HG02759 (cell line): ENCODE data around the gene SLC6A8.
A peak's percentile ranks its signal among the peaks of the same experiment; 100 is the strongest.

Source experiments
- ATAC-seq: cut with Tn5 transposase; IDR thresholded peaks from one replicate; pipeline ENCODE4 v1.9.1; 2021; ENCODE audit warnings: mild to moderate bottlenecking, moderate library complexity; ENCODE audit not compliant: unreplicated experiment

The SLC6A8 gene

DNA sequence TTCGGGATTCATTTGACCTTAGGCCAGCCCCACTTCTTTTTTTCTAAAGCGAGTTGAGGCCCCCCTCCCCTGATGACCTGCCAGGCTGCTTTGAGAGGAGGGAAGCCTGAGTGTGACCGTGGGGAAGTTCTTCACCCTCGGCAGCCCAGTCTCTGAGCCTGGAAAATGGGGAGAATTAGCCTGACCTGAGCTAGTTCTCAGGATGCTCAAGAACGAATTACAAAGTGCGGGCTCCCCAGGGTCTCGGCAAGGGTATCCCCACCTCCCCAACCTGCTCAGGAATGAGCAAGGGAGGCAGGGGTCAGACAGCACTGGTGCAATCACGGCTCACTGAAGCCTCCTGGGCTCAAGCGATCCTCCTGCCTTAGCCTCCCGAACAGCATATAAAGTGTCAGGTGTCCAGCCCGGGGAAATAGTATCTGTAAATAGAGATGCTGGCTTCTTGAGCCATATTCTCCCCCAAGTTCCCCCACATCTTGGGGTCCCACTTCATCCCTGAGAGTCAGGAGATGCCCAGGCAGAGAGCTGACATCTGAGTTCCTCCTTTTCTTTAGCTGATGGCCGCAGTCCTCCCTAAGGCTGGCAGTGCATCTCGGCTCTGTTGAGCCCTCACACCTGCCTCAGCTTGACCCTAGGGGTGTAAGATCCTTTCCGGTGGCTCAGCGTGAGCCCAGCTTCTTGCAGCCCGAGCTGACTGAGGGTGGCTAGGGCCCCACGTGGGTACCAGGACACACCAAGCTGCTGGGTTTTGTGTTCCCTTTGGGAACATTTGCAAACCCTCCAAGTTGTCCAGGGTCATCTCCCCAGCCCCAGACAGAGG lies 39.2 kb upstream of the SLC6A8 start:
- no peak for ATAC-seq

DNA sequence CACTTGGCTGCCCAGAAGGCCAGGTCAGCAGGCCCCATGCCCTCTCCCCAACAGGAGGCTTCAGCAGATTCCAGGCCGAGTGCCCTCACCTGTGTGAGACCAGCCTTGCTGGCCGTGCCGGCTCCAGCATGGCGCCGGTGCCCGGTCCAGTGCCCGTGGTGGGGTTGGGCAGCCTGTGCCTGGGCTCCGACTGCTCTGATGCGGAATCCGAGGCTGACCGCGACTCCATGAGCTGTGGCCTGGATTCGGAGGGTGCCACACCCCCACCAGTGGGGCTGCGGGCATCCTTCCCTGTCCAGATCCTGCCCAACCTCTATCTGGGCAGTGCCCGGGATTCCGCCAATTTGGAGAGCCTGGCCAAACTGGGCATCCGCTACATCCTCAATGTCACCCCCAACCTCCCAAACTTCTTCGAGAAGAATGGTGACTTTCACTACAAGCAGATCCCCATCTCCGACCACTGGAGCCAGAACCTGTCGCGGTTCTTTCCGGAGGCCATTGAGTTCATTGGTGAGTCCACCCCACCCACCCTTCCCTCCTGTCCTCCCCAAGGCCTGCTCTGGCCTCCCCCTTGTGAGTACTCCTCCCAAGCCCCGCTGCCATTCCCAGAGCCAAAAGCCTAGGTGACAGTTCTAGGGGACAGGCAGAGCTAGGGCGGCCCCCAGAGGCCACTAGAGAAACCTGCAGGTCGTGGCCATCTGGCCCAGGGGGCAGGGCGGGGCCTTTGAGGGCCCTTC lies 38.4 kb upstream of the SLC6A8 start:
- peak; percentile 52 for ATAC-seq

DNA sequence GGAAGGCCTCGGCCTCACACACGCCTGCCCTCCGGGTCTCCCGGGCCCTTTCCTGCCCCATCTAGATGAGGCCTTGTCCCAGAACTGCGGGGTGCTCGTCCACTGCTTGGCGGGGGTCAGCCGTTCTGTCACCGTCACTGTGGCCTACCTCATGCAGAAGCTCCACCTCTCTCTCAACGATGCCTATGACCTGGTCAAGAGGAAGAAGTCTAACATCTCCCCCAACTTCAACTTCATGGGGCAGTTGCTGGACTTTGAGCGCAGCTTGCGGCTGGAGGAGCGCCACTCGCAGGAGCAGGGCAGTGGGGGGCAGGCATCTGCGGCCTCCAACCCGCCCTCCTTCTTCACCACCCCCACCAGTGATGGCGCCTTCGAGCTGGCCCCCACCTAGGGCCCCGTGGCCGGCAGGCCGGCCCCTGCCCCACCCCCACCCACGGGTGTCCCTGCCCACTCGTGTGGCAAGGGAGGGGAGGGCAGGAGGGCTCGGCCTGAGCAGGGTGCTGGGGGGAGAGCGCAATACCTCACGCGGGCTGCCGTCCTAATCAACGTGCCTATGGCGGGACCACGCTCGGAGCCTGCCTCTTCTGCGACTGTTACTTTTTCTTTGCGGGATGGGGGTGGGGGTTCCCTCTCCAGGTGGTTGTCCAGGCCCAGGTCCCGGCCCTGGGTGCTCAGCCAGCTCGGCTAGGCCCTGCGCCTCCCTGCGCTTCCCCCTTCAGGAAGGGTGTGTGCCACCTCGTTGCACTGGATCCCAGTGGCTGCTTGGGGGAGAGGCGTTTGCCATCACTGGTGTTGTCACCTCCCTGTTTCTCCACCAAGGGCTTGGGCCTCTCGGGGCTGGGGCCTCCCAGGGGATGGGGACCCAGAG lies 37.6 kb upstream of the SLC6A8 start:
- no peak for ATAC-seq

DNA sequence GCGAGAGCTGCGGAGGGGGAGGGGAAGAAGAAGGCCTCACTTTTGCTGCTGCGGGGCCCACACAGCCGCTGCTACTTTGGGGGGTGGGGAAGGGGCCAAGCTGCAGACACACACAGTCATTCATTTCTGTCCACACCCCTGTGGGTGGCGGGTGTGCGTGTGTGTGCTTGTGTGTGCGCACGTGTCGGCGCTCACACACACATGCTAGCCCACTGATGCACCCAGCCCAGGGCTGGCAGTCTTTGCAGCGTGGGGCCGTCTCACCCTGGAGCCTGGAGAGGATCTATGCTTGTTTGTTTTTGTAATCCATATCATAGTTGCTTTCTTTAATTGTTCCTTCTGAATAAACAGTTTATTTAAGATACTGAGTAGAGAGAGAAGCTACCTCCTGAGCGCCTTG lies 36.8 kb upstream of the SLC6A8 start:
- no peak for ATAC-seq

DNA sequence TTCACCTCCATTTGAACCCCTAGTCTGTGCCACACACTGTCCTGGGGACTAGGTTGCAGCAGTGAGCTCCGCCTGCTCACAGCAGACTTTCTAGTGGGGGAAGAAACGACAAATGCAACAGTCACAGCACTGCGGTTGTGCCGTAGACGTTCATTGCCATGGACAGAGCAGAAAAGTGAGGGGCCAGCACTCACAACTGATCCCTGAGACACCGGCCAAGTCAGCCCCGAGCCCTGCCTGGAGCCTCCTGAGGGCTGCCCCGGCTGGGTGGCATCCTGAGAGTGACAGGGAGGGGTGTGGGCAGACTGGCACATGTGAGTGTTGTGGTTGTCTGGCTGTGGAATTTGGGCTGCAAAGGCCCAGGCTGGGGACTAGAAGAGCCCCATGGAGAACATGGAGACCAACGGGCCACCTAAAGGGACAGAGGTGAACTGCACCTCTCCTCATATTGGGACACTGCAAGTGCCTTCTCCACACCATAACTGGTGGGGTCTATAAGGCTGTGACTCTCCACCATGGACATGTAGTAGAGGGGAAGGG lies 36.1 kb upstream of the SLC6A8 start:
- ATAC-seq: no peak

DNA sequence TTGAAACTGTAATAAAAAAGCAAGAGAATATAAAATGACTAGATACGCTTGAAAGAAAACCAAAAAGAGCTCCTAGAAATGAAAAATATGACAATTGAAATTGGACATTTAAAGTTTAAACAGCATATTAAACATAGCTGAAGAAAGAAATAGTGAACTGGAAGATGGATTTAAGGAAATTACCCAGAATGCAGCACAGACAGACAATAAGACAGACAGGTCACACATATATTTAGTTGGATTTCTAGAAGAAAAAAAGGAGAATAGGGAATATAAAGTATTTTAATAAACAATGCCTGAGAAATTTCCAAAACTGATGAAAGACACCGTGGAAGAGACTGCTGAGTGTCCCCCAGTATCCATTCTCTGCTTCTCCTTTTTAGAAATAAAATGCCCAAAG lies 34.2 kb upstream of the SLC6A8 start:
- ATAC-seq: no peak

DNA sequence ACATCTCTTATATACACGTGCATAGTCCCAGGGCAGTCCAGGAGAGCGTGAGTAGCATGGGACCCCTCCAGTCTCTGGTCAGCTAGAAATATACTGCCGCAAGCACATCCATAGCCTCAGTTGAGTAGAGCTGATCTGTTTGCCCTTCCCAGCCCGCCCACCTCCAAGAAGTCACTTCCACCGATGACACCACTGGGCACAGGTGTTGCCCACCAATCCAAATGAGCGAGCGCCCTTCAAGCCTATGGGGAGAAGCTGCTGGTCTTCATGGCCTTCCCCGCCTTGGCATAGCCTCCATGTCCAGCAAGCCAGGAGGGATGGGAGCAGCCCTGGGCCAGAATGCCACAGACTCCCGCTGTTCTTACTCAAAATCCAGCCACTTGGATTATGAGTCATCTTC lies 30.6 kb upstream of the SLC6A8 start:
- no peak for ATAC-seq

DNA sequence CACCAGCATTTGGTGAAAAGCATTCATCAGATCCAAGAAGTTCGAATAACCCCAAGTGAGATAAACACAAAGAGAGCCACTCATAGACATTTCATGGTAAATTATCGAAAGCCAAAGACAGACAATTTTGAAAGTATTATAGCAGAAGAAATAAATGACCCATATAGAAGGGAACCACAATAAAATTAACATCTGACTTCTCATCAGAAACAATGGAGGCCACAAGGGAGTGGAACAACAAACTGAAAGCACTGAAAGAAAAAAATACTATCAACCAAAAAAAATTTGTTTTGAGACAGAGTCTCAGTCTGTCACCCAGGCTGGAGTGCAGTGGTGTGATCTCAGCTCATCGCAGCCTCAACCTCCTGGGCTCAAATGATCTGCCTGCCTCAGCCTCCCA lies 28.5 kb upstream of the SLC6A8 start:
- no peak for ATAC-seq

DNA sequence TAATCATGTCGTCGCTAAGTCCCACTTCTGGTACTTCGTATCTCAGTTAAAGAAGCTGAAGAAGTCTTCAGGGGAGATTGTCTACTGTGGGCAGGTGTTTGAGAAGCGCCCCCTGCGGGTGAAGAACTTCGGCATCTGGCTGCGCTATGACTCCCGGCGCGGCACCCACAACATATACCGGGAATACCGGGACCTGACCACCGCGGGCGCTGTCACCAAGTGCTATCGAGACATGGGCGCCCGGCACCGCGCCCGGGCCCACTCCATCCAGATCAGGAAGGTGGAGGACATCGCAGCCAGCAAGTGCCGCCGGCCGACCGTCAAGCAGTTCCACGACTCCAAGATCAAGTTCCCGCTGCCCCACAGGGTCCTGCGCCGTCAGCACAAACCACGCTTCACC lies 25.5 kb upstream of the SLC6A8 start:
- no peak for ATAC-seq

DNA sequence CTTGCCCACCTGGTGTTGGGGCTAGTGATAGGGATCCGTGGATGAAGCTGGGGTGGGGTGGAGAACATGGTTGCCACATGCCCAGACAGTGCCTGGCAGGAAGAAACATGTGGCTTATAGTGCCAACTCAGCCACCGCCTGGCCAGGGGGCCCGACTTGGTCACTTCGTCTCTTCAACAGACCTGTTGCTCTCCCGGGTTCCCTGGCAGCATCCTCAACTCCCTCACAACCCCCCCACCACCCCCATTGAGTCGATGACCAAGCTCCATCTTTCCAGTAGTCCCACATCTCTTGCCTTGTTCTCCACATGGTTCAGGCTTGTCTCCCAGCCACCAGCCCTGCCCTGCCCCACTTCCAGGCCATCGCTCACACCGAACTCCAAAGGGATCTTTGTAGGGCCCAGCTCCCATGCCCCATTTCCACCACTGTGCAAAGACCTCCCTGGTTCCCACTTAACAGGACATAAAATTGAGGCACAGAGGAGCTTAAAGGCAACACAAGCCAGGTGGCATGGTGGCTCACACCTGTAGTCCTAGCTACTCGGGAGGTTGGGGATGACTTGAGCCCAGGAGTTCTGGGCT lies 21.9 kb upstream of the SLC6A8 start:
- no peak for ATAC-seq

DNA sequence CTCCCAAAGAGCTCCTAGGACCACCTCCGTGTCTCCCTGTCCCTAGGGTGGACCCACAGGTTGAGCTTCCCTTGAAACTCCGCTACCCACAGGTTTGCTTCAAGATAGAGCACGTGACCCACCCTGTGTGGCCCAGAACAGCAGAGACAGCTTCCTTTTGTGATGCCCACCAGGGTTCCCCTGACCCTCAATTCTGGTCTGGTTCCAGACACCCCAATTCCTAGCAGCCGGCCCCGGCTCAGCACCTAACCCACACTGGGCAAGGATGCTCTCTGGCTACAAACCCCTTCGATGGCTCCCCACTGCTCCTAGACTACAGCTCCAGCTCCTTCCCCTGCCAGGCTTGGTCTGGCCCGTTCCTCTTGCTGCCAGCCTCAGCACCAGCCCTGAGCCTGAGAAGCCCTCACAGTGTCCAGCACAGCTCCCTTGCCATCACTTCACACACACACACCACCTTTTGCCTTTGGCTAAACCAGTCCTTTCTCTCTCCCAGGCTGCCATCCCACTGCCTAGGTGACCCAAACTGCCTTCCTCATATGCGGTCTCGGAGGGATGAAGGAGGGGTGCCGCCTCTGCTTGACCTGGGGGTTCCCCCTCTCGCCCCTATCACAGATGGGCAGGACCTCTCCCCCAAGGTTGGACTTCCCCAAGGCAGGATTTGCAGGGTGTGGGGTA lies 20.3 kb upstream of the SLC6A8 start:
- ATAC-seq: no peak

DNA sequence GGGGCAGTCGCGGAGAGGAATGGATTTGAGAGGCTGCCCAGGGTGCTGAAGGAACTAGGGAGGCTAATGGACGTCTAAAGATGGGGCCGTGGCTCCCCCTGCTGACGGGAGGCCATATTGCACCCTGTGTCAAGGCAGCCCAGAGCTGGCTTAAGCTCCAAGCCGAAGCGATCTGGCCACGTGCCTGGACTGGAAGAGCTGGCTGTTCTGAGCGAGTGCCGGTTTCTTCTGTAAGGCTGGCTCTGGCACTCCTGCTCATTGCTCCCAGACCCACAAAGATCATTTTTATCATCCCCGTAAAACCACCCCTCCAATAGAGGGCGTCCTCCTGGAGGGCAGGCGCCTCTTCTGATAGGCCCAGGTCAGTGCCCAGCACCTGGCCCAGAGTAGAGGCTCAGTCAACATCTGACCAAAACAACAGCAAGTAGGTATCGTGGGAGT lies 19.8 kb upstream of the SLC6A8 start:
- no peak for ATAC-seq

DNA sequence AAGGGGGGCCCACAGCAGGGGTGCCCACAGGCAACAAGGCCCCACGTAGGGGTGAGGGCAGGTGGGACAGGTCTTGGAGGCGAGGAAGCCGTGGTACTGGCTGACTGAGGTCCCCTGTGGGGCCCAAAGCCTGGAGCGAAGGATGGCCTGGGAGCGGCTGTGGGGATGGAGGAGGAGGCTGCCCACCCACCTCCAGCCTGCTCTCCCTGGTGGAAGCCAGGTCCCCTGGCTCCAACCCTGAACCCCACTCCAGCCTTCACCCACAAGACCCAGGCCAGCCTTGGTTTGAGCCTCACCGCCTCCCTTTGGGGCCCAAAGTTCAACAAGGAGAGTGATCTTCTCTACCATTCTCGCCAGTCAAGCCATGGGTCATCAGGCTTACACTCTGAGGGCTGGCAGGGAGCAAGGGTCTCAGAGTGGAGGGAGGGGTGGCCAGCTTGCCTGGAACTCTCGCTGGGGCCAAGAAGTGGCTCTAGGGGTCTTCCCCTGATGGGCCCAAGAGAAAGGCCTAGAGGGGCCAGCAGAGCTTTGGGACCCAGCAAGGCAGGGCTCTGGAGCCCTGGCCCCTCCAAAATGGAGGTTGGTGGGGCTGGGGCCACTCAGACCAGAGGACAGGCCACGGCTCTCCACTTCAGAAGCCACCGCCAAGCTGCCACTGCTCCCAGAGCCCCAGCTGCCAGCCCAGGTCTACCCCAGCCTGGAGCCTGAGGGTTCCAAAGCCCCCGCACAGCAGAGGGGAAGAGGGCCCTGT lies 19.1 kb upstream of the SLC6A8 start:
- no peak for ATAC-seq

DNA sequence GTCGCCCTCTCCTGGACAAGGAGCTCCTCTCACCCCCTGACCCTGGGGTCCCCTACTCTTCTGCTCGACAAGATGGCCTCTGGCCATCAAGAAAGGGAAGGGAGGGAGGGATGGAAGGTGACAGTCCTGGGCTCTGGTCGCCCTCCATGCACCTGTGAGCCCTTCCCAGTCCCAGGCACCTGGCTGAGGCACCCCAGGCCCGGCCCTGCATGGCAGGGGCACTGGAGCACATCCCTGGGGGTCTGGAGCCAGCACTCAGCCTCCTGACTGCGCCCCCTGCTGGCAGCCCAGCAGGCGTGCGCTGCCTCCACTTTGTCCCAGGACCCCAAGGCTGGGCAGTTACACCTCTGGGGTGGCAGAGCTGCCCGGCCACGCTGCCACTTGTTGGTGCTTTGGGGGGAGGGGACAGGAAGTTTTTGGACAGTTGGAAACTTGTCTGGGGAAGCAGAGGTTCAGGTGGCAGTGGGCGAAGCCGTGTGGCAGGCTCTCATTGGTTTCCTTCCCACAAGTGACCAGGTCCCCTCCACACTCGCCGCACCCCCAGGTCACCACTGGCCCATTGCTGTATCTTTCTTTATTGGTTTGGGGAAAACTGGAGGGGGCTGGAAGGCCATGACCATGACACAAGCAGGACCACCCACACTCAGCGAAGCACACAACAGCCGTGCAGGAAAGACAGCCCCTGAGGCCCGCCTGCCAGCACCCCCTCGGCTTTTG lies 18.4 kb upstream of the SLC6A8 start:
- no peak for ATAC-seq

DNA sequence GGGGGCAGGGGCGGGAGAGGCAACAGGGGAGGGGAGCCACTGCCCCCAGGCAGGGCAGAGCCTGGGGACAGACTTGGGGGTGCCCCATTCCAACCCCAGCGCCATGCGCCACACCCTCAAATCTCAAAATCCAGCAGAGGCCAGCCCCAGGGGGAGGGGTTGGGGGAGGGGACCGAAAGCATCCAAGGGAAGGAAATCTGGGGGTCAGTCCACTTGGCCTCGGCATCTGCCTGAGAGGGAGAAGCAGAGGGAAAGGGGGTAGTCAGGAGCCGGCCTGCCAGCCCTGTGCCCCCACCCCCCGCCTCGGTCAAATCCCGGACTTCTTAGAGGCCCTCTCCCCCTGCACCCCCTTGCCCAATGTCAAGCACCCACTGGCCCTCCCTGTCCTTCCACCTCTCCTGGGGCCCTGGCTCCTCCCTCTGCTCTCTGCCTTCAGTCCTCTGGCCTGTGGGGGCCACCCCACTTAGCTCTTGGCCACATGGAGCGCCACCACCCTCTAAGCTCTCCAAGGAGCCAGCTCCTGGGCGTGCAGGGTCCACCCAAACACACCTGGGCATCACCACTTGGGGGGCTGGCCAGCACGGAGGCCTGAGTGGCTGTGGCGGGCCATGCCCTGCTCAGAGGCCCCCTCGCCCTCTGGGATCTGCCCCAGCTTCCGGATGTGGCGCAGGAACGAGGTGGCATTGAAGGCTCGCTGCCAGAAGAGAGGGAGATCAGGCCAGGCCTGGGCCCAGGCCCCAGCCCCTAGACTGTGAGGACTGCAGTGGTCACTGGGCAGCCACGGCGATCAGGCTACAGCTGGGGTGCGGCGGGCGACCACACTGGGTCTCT lies 17.6 kb upstream of the SLC6A8 start:
- no peak for ATAC-seq

DNA sequence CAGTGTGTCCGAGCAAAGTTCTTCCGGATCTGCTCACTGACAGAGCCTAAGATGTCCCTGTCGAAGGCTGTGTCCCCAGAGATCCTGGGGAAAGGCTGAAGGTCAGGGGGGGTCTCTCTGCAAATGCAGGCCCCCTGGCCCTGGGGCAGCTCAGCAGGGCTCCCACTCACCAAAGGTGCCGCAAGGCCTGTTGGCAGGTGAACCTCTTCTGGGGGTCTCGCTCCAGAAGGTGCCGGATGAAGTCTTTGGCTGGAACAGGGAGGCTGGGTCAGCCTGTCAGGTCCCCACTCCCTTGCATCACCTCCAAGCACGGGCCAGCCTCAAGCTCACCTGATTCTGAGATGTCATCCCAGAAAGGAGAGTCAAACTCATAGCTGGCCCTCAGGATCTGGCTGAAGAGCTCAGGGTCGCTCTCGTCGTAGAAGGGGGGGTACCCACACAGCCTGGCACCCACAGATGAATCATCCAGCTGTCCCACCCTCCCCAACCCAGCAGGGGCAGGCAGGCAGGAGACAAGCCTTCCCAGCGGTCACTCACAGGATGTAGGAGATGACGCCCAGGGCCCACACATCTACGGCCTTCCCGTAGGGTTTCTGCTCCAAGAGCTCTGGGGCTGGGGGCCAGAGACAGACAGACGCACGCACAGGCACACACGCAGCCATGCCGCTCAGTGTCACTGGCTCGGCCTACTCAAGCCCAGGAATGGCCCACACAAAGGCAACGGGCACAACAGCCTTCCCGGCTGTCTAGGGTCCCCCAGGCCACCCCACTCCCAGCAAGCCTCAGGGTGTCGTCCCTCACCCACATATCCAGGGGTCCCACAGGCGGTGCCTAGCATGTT lies 16.8 kb upstream of the SLC6A8 start:
- no peak for ATAC-seq
